ENCODE measurements around the gene SMARCC1.

SMARCC1 gene

GRCh38 chr3:47783673-47784072 is 2.0 kb upstream of the SMARCC1 start:
- FAIRE-seq = no peak
- DNase-seq (ENCODE audit: insufficient read length, low spot score) = no peak
- no peak for TF ChIP-seq CTCF (IDR thresholded peaks at IDR 0.05; ENCODE audit: insufficient read depth, missing control alignments)

GRCh38 chr3:47782446-47783308 is 984 bp upstream of the SMARCC1 start:
- no peak for TF ChIP-seq CTCF (IDR thresholded peaks at IDR 0.05; ENCODE audit: insufficient read depth, missing control alignments)
- DNase-seq (ENCODE audit: insufficient read length, low spot score) = no peak
- FAIRE-seq = no peak

- no peak for TF ChIP-seq CTCF (IDR thresholded peaks at IDR 0.05; ENCODE audit: insufficient read depth, missing control alignments)
- DNase-seq (ENCODE audit: insufficient read length, low spot score) (no peak), FAIRE-seq (no peak)
Measured at GRCh38 chr3:47780741-47781684, 680 bp downstream of the SMARCC1 start.

GRCh38 chr3:47778746-47779145 is 2.9 kb downstream of the SMARCC1 start:
- no peak for FAIRE-seq
- no peak for TF ChIP-seq CTCF (IDR thresholded peaks at IDR 0.05; ENCODE audit: insufficient read depth, missing control alignments)

GRCh38 chr3:47772788-47773187 is 8.9 kb downstream of the SMARCC1 start:
- no peak for FAIRE-seq
- DNase-seq (ENCODE audit: insufficient read length, low spot score) = no peak
- TF ChIP-seq CTCF (IDR thresholded peaks at IDR 0.05; ENCODE audit: insufficient read depth, missing control alignments) = no peak

More at GRCh38 chr3:47778746-47779145, 2.9 kb downstream of the SMARCC1 start:
- no peak for DNase-seq (ENCODE audit: insufficient read length, low spot score)

GRCh38 chr3:47772047-47772446 is 9.6 kb downstream of the SMARCC1 start:
- DNase-seq (ENCODE audit: insufficient read length, low spot score) (no peak), FAIRE-seq (no peak)
- TF ChIP-seq CTCF (IDR thresholded peaks at IDR 0.05; ENCODE audit: insufficient read depth, missing control alignments) = no peak
